Activated naive CD8-positive, alpha-beta T cell treated with anti-CD3 and anti-CD28 coated beads for 36 hours (primary cell): Measurements from ENCODE around the gene KIF21B. TPM values are rescaled to one million over a fixed set of nuclear protein-coding genes. Genes with fewer than 3 reads are reported as not detected.

Source experiments
- DNase-seq: peaks from one replicate; pipeline ENCODE4 v3.0.0; 2021
- H3K27ac Mint-ChIP-seq: one replicate; pipeline ENCODE4 v1.8.0; 2022; ENCODE audit warnings: mild to moderate bottlenecking, moderate library complexity, mixed read lengths
- H3K27me3 Mint-ChIP-seq: one replicate; pipeline ENCODE4 v1.8.0; 2022; ENCODE audit warnings: mild to moderate bottlenecking, mixed read lengths
- H3K36me3 Mint-ChIP-seq: one replicate; pipeline ENCODE4 v1.8.0; 2021; ENCODE audit warnings: mild to moderate bottlenecking, mixed read lengths
- H3K4me1 Mint-ChIP-seq: one replicate; pipeline ENCODE4 v1.8.0; 2021; ENCODE audit warnings: mixed read lengths
- H3K4me3 Mint-ChIP-seq: one replicate; pipeline ENCODE4 v1.8.0; 2022; ENCODE audit warnings: mild to moderate bottlenecking, moderate library complexity, mixed read lengths
- H3K9me3 Mint-ChIP-seq: one replicate; pipeline ENCODE4 v1.8.0; 2022; ENCODE audit warnings: mixed read lengths
- total RNA-seq, 2 experiments: library from RNA; stranded (reverse); gene quantifications; one replicate each; pipeline ENCODE4 v1.2.3, GENCODE V29; 2021

The KIF21B gene
- 10 to 100 TPM; 55.7 to 56.2 TPM for total RNA-seq

GRCh38 chr1:201023517-201023902 is at the start of gene KIF21B:
Gene KIF21B (minus strand): TSS chr1:201023714. CDS start chr1:201023383, 331 bp downstream.
- H3K9me3 Mint-ChIP-seq = no peaks in the 10 kb centered on the region
- H3K36me3 Mint-ChIP-seq = peaks cover 12% of the 10 kb centered on the region
- no peaks in the 10 kb centered on the region for H3K27me3 Mint-ChIP-seq
- peak; percentile 95 for DNase-seq
- peak within 1 kb of the TSS; percentile 98 for H3K4me3 Mint-ChIP-seq
- H3K27ac Mint-ChIP-seq = peak within 1 kb of the TSS; percentile 100
- H3K4me1 Mint-ChIP-seq = peaks cover 65% of the 10 kb centered on the region

DNA sequence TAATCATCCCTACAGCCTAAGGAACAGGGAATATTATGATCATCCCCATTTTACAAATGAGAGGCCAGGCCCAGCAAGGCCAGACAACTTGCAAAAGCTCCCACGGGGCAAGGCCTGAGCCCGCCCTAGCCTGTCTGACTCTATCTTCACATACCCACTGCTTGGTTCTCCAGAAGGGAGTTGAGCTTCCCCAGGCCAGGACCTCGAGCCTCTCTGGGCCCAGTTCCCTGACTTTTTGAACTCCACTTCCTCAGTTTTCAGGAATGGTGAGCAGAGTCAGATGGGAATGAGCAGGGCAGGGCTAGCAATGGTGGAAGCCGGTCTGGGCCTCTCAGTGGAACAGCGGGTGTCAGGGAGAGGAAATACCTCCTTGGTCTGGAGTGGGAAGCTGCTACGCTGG is 49.4 kb upstream of the KIF21B start:
- no peaks in the 10 kb centered on the region for H3K36me3 Mint-ChIP-seq
- no peak overlapping the region for H3K4me3 Mint-ChIP-seq
- H3K27me3 Mint-ChIP-seq = no peaks in the 10 kb centered on the region
- H3K27ac Mint-ChIP-seq = no peak overlapping the region
- H3K9me3 Mint-ChIP-seq = no peaks in the 10 kb centered on the region
- DNase-seq = no peak
- no peaks in the 10 kb centered on the region for H3K4me1 Mint-ChIP-seq

DNA sequence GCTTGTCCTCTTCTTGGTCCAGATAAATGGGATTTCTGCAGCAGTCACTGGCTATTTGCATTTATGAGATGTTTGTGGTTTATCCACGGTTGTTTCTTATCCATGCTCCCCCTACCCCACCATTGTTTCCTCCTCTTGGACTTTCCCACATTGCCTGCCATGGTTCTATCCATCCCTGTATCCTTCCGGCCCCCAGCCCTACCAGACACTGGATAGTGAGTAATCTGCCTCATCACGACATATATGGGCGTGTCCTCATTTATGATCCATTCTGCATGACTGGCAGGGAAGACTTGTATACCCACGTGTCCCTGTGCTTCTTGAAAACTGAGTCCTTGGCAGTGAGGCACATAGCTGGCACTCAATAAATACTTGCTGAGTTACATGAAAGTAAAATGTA is 48.6 kb upstream of the KIF21B start:
- DNase-seq = no peak
- no peaks in the 10 kb centered on the region for H3K36me3 Mint-ChIP-seq
- H3K9me3 Mint-ChIP-seq = no peaks in the 10 kb centered on the region
- H3K4me1 Mint-ChIP-seq = no peaks in the 10 kb centered on the region
- H3K27ac Mint-ChIP-seq = no peak overlapping the region
- no peak overlapping the region for H3K4me3 Mint-ChIP-seq
- H3K27me3 Mint-ChIP-seq = no peaks in the 10 kb centered on the region

- DNase-seq = no peak
- H3K27me3 Mint-ChIP-seq = peaks cover 2% of the 10 kb centered on the region
- no peaks in the 10 kb centered on the region for H3K36me3 Mint-ChIP-seq
- H3K4me3 Mint-ChIP-seq = no peak overlapping the region
- no peaks in the 10 kb centered on the region for H3K9me3 Mint-ChIP-seq
- no peaks in the 10 kb centered on the region for H3K4me1 Mint-ChIP-seq
- H3K27ac Mint-ChIP-seq = no peak overlapping the region
These were observed 46.1 kb upstream of the KIF21B start for GRCh38 chr1:201069636-201070035.

DNA sequence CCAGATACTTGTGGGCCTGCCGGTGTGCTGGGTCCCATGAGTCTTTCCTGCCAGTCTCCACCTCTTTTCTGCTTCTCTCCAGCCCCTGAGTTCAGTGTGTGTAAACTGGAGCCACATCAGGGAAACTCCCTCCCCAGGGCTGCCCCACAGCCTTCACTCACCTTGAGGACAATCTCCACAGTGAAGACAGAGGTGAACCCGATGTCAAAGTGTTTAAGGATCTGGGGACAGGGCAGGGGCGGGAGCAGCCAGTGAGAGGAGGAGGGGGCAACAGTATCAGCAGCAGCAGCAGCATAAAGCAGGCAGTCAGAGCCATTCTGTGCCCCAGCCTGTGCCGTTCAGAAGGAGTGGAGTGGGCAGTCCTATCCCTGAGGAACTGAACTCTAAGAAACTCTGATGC is 45.5 kb upstream of the KIF21B start:
- no peaks in the 10 kb centered on the region for H3K36me3 Mint-ChIP-seq
- H3K9me3 Mint-ChIP-seq = no peaks in the 10 kb centered on the region
- H3K4me1 Mint-ChIP-seq = no peaks in the 10 kb centered on the region
- no peak overlapping the region for H3K27ac Mint-ChIP-seq
- no peak overlapping the region for H3K4me3 Mint-ChIP-seq
- DNase-seq = no peak
- H3K27me3 Mint-ChIP-seq = peaks cover 2% of the 10 kb centered on the region

- Mint-ChIP-seq H3K4me1 (no peaks in the 10 kb centered on the region), H3K9me3 (no peaks in the 10 kb centered on the region), H3K36me3 (no peaks in the 10 kb centered on the region), H3K27ac (no peak overlapping the region), H3K4me3 (no peak overlapping the region), H3K27me3 (peaks cover 2% of the 10 kb centered on the region)
- DNase-seq = no peak
These were observed 43.5 kb upstream of the KIF21B start for GRCh38 chr1:201066986-201067385.

DNA sequence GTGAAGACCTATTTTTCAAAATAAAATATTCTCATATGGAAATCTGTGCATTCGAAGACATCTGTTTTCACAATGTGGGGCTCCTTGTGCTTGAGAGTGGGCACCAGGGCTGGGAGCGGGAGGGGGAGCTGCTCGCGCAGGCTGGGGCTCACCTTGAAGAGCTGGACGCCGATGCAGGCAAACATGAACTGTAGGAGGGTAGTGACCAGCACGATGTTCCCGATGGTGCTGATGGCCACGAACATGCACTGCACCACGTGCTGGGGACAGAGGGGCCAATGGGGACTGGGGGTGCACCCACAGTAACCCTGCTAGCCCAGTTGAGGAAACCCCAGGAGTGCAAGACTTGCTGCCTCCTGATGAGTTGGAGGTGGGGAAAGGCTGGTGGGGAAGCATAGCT is 42.2 kb upstream of the KIF21B start:
- Mint-ChIP-seq H3K27me3 (peaks cover 2% of the 10 kb centered on the region), H3K4me3 (no peak overlapping the region), H3K27ac (no peak overlapping the region), H3K4me1 (no peaks in the 10 kb centered on the region), H3K9me3 (no peaks in the 10 kb centered on the region), H3K36me3 (no peaks in the 10 kb centered on the region)
- no peak for DNase-seq

- Mint-ChIP-seq H3K27me3 (peaks cover 2% of the 10 kb centered on the region), H3K9me3 (no peaks in the 10 kb centered on the region), H3K4me1 (no peaks in the 10 kb centered on the region), H3K36me3 (no peaks in the 10 kb centered on the region), H3K27ac (no peak overlapping the region), H3K4me3 (no peak overlapping the region)
- DNase-seq = no peak
These were observed 41.3 kb upstream of the KIF21B start for GRCh38 chr1:201064806-201065205.

- no peaks in the 10 kb centered on the region for H3K9me3 Mint-ChIP-seq
- no peaks in the 10 kb centered on the region for H3K4me1 Mint-ChIP-seq
- no peak overlapping the region for H3K27ac Mint-ChIP-seq
- peaks cover 2% of the 10 kb centered on the region for H3K27me3 Mint-ChIP-seq
- H3K4me3 Mint-ChIP-seq = no peak overlapping the region
- DNase-seq = no peak
- no peaks in the 10 kb centered on the region for H3K36me3 Mint-ChIP-seq
These were observed 39.6 kb upstream of the KIF21B start for GRCh38 chr1:201063145-201063544.

DNA sequence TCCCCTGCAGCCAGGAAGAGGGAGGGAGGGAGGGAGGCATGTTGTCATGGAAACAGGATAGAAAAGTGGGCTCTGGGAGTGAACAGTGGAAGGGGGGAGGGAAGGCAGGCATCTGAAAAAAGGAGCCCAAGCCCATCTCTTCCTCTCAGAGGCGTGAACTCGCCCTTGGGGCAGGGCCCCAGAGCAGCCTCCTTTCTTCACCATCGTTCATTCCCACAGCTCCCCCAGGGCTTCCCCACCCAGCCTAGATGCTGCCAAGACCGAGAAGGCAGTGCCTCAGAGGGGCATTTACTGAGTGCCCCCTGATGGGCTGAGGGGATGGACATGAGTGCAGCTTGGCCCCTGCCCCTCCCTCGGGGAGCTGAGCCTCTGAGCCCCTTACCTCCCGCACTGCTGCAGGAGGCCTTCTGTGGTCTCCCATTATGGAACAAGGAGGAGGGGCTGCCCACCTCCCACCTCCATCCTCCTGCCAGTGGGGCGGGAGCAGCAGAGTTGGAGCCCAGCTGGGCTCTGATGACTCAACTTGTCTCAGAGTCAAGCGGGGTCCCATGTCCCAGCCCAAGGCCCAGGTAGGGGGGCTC is 39.1 kb upstream of the KIF21B start:
- Mint-ChIP-seq H3K27me3 (peaks cover 2% of the 10 kb centered on the region), H3K9me3 (no peaks in the 10 kb centered on the region), H3K4me3 (no peak overlapping the region), H3K4me1 (peaks cover 2% of the 10 kb centered on the region), H3K36me3 (no peaks in the 10 kb centered on the region), H3K27ac (no peak overlapping the region)
- DNase-seq = no peak

DNA sequence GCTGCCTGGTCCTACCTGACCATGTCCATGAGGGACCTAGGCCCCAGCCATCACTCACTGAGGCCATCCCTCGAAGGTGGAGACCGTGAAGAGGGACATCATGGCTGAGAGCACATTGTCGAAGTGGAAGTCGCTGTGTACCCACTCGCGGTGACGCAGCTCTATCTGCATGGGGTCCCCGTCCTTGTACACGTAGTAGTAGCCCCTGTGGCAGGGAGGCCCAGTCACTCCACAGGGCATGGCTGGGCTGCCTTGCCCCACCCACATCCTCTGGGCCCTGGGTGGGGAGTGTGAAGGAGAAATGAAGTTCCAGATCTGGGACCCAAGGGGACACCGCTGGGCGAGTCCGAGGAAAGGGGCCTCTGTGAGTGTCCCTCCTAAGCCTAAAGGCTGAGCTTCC is 38.4 kb upstream of the KIF21B start:
- H3K36me3 Mint-ChIP-seq = no peaks in the 10 kb centered on the region
- H3K4me3 Mint-ChIP-seq = no peak overlapping the region
- no peak for DNase-seq
- no peaks in the 10 kb centered on the region for H3K9me3 Mint-ChIP-seq
- no peak overlapping the region for H3K27ac Mint-ChIP-seq
- H3K4me1 Mint-ChIP-seq = peaks cover 6% of the 10 kb centered on the region
- H3K27me3 Mint-ChIP-seq = peaks cover 2% of the 10 kb centered on the region

GRCh38 chr1:201061049-201061448 is 37.5 kb upstream of the KIF21B start:
- no peaks in the 10 kb centered on the region for H3K36me3 Mint-ChIP-seq
- H3K4me3 Mint-ChIP-seq = no peak overlapping the region
- no peaks in the 10 kb centered on the region for H3K9me3 Mint-ChIP-seq
- no peak overlapping the region for H3K27ac Mint-ChIP-seq
- H3K4me1 Mint-ChIP-seq = peaks cover 6% of the 10 kb centered on the region
- H3K27me3 Mint-ChIP-seq = no peaks in the 10 kb centered on the region
- no peak for DNase-seq

GRCh38 chr1:201060586-201060985 is 37.1 kb upstream of the KIF21B start:
- no peaks in the 10 kb centered on the region for H3K27me3 Mint-ChIP-seq
- H3K36me3 Mint-ChIP-seq = no peaks in the 10 kb centered on the region
- no peak overlapping the region for H3K27ac Mint-ChIP-seq
- H3K4me1 Mint-ChIP-seq = peaks cover 6% of the 10 kb centered on the region
- DNase-seq = no peak
- H3K4me3 Mint-ChIP-seq = no peak overlapping the region
- no peaks in the 10 kb centered on the region for H3K9me3 Mint-ChIP-seq

DNA sequence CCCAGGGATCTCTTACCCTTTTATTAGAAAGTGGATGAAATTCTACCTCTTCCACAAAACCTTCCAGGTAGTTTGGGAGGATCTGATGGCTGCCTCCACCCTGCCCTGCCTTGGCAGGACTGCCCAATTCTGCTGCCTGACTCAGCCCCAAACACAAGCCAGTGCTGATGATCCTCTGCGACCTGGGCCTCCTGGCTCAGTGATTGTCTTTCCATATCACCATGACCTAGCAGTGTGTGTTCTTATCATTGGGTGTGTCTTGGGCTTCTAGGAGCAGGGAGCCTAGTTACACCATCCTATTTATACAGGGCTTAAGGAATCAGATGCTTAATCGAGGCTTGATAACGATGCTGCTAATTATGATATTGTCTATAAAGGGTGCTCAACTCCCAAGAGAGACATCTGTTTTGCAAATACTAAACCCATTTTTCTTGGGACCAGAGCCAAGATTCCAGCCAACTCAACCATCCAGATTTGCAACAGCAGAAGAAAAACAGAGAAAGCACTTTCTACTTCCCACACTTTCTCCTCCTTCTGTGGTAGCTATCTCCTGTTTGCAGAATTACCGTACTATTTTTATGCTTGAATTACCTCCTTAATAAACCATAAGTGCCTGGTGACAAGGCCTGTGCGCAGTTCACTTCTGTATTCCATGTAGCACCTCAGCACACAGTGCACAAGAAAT is 36.5 kb upstream of the KIF21B start:
- Mint-ChIP-seq H3K9me3 (no peaks in the 10 kb centered on the region), H3K27ac (no peak overlapping the region)

GRCh38 chr1:201059401-201059800 is 35.9 kb upstream of the KIF21B start:
- Mint-ChIP-seq H3K4me1 (peaks cover 6% of the 10 kb centered on the region), H3K27ac (no peak overlapping the region), H3K36me3 (no peaks in the 10 kb centered on the region), H3K4me3 (no peak overlapping the region), H3K27me3 (no peaks in the 10 kb centered on the region), H3K9me3 (no peaks in the 10 kb centered on the region)
- no peak for DNase-seq

More for the DNA sequence above, 36.5 kb upstream of the KIF21B start:
- peaks cover 6% of the 10 kb centered on the region for H3K4me1 Mint-ChIP-seq
- H3K36me3 Mint-ChIP-seq = no peaks in the 10 kb centered on the region
- no peak overlapping the region for H3K4me3 Mint-ChIP-seq
- DNase-seq = no peak
- no peaks in the 10 kb centered on the region for H3K27me3 Mint-ChIP-seq

DNA sequence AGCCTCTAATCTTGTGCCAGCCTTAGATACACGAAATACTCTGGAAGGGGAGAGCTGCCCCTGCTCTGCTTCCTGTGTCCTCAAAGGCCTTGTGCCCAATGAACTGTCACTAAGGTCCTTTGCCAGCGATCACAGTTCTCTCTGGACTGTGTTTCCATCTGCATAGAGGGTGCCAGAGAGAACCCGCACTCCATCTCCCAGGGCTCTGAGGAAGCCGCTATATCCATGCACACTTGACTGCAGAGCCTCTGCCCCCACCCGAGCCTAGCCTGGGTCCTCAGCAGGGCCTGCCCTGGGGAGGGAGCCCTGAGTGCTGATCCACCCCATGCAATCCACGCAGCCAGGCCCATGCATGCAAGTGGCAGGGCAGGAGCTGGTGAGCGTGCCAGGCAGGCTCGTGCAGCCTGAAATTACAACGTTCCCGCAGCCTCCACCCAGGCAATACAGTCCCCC is 30.6 kb upstream of the KIF21B start:
- Mint-ChIP-seq H3K9me3 (no peaks in the 10 kb centered on the region), H3K4me3 (no peak overlapping the region), H3K27me3 (no peaks in the 10 kb centered on the region), H3K36me3 (no peaks in the 10 kb centered on the region), H3K4me1 (peaks cover 9% of the 10 kb centered on the region), H3K27ac (no peak overlapping the region)
- DNase-seq = no peak
